ENCODE results near the gene C2.

- TF ChIP-seq POLR2A (IDR thresholded peaks at IDR 0.05; ENCODE audit: extremely low read depth, insufficient read length) (no peak), CTCF (IDR thresholded peaks at IDR 0.05; ENCODE audit: low read depth, low read length) (no peak)
Measured at GRCh38 chr6:31878726-31879125, 48.8 kb upstream of the C2 start, which contains the start of gene SLC44A4.
